EH (cell line): ENCODE data around the gene OGFR.

Experiments
- DNase-seq: peaks from one replicate; pipeline ENCODE4 v3.0.0-alpha.2; 2015; ENCODE audit warnings: low read depth

Gene OGFR

DNA sequence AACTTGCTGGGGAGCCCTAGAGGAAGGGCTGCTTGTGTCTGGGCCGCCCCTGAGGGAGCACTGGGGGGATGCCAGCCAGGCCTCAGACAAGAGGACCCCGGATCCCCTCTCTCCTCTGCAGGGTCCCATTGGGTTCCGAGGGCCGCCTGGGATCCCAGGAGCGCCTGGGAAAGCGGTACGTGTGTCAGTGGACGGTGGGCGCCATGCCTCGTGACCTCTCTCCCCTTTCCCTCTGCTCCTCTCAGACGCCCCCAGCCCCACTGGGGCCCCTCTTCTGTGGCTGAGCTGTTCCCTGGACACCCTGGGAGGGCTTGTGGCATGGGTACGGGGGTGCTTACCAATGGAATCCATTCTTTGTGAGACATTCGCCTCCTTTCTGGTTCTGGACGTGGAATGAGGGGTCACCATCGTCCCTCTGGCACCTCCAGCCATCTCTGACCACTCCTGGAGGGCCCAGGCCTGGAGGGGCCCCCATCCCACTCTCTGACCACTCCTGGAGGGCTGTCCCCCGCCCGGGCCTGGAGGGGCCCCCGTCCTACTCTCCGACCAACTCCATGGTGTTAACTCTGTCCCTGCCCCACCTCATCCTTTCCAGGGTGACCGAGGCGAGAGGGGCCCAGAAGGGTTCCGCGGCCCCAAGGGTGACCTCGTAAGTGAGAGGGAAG, 22.1 kb downstream of the OGFR start:
- no peak for DNase-seq

DNA sequence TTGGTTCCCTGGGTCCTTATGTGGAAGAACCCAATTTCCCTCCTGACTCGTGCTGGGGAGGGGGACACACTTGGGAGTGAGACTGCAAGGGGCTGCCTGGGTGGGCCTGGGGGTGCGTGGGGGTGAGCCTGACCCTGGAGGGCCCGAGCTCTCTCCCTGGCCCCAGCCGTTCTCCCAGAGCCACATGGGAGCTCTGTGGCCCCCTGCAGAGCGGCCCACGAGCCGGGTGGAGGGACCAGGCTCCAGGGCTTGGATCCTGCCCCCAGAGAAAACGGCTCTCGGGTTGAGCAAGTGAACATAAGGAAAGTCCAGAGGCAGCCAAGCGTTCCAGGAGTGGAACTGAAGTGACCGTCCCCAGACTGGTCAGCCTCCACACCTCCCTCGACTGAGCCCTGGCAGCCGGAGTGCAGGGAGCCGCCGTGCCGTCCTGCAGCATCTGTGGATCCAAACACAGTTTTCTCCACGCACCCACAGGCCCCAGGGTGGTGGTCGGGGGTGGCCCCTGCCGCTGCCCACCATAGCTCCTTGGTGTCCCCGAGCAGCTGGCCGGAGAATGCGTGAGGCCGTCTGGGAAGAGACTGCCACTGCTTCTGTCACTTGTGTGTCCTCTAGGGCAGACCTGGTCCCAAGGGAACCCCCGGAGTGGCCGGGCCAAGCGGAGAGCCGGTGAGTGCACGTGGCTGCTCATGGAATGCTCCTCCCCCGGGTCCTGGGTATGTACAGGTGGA, 22.8 kb downstream of the OGFR start:
- DNase-seq, result no peak

GRCh38 chr20:62828051-62828450, 23.4 kb downstream of the OGFR start:
- DNase-seq, result no peak

DNA sequence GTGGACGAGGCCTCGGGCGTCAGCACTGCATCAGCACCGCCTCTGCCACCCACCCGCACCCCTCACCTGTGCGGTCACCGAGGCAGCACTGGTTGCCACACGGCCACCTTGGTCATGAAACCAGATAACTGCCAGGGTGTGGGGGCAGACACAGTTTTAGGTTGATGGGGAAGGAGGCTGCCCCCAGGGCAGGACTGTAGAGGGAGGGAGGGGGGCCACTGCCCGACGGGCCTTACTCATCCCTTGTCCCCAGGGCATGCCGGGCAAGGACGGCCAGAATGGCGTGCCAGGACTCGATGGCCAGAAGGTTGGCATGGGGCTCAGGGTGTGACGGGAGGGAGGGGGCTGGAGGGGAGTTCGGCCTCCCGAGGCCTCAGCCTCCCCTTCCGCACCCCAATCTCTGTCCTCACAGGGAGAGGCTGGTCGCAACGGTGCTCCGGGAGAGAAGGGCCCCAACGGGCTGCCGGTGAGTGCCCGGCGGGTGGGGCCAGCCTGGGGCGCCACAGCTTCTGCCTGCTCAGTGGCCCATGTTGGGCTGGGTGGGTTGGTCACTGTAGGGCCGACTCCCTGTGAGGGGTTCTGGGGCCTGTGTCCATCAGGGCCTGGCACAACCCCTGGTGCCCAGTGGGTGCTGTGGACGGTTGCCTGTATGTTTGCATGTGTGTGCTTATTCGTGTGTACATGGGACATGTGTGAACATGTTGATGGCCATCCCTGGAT, 24.0 kb downstream of the OGFR start:
- no peak for DNase-seq

GRCh38 chr20:62829231-62830230, 24.9 kb downstream of the OGFR start:
- no peak for DNase-seq

GRCh38 chr20:62830251-62830650, 25.6 kb downstream of the OGFR start:
- DNase-seq, result no peak

- DNase-seq, result no peak
Observed at GRCh38 chr20:62830821-62831220, 26.2 kb downstream of the OGFR start.

- no peak for DNase-seq
Observed at GRCh38 chr20:62831361-62831788, 26.7 kb downstream of the OGFR start.

DNA sequence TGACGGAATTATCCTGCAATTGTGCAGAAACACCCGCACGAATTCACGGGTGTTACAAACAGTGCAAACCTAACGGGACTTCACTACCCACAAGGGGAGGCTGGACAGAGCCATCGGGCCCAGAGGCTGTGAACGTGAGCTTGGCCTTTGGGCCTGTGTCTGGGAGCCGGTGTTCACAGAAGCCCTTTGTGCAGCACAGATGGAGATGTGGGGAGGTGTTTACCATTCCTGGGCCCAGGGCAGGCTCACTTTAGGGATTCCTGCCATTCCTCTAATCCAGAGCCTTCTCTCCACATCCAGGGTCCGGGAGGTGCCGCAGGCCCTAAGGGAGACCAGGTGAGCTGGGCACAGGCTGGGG, 27.2 kb downstream of the OGFR start:
- DNase-seq, result no peak

- no peak for DNase-seq
Observed at GRCh38 chr20:62832212-62832922, 27.7 kb downstream of the OGFR start.

GRCh38 chr20:62832951-62833391, 28.3 kb downstream of the OGFR start:
- no peak for DNase-seq

DNA sequence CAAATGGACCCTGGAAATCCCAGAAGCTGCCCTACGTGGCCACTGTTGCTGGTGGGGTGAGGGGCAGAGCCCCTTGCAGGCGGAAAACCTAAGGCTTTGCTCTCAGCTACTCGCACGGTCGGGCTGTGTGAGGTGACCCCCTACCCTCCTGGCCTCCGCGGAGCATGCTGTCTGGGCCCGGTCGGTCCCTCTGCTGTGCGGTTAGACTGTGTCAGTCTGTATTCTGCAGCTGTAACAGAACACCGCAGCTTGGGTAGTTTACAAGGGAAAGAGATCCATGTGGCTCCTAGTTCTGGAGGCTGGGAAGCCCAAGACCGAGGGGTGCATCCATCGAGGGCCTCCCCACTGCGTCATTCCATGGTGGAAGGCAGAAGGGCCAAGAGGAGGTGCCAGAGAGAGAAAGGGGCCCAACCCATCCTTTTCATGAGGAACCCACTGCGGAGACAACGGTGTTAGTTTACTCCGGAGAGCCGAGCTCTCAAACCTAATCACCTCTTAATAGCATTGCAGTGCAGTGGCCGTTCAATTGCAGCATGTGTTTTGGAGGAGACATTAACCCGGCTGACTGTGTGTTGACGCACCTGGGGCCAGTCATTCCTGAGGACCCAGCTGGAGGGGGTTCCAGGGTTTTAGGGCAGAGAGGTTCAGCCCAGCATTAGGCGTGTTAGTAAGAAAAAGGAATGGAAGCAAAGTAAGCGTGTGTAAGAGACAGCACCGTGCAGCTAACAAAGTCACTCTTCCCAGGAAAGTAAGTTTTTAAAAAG, 30.5 kb downstream of the OGFR start:
- no peak for DNase-seq

- DNase-seq, result no peak
Observed at GRCh38 chr20:62835931-62836861, 31.6 kb downstream of the OGFR start.

GRCh38 chr20:62836967-62837490, 32.4 kb downstream of the OGFR start:
- no peak for DNase-seq

DNA sequence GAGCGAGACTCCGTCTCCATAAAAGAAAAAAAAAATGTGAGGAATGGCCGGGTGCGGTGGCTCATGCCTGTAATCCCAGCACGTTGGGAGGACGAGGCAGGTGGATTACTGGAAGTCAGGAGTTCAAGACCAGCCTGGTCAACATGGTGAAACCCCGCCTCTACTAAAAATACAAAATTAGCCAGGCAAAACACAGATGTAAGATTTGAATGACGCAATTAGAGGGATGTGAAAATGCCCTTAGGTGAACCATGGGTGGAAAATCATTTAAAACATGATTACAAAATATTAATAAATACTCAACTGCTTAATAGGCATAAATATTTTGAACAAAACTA, 33.1 kb downstream of the OGFR start:
- no peak for DNase-seq

DNA sequence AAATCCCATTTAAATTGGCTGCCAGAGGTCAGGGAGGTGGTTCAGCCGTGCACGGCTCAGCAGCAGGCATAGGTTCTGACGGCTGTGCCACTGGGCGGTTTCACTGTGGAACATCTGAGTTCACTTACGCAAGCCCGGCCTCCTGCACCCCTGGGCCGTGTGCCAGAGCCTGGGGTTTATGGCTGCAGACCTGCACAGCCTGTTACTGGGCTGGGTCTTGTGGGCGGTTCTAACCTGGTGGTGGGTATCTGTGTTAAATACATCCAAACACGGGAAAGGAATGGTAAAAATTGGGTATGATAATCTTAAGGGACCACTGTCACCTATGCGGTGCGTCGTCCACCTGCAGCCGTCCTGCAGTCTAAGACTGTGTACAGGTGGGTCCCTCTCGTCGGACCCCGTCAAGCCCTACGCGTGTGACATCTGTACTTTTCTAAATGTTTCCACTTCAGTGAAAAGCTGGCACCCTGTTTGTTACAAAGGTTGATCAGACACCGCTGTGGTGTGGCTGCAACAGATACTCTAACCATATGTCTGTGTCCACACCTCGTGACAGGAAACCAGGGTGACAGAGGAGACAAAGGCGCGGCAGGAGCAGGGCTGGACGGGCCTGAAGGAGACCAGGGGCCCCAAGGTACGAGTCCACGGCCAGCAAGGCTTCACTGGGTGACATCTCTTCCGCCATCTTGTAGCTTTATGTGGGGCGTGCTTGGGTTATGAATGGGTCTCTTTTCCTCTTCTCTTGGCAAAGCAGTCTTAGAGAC, 33.7 kb downstream of the OGFR start:
- peak; percentile 40 for DNase-seq

DNA sequence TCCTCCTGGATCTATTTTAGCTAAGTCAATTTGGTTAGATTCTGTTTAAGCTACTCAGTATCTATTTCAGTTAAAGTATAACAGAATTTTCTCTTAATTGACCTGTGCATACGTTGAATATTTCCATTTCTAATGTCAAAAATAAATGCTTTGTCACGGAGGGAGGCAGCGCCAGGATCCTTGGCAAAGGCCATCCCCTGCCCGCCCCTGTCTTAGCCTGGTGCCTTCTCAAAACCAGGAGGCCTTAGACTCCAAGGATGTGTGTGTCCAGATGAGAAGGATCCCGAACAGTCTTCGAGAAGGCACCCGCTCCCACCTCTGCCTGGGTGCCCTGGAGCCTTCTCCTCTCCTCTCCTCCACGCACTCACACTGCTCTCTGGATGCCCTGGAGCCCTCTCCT, 34.6 kb downstream of the OGFR start:
- DNase-seq, result no peak

GRCh38 chr20:62839816-62840215, 35.2 kb downstream of the OGFR start:
- DNase-seq, result no peak
